HG03135 (cell line): Measurements from ENCODE around the gene FOXP1.

Experiments used
- ATAC-seq: cut with Tn5 transposase; IDR thresholded peaks from one replicate; pipeline ENCODE4 v1.9.1; 2021; ENCODE audit warnings: mild to moderate bottlenecking, moderate library complexity; ENCODE audit not compliant: unreplicated experiment

Gene FOXP1

DNA sequence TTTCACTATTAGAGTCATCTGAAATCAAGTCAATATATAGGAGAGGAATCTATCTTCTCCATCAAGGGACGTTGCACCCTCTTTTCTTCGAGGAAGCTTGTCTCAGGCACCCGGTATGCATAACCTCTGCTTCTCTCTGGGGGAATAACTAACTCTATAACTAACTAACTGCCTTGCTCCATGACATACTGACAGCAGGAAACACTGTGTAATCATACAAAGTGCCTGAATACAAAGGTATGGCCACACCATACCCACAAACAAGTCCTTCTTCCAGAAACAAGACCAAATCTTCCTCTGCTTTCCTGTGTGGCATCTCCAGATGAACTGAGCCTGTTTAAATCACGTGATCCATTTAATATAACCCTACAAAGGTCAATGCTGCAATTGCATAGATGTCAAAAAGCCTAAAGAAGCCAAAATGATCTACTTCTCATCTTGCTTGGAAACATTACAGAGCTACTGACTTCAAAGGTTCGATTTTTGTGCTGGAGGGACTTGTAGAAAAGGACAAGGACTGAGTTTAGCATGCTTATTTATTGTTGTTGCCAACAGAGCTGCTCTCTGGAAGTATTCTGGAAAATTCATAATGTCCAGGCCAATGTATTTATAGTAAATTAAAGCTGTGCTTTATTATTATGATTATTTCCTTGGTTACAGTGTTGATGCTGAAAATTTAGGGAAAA, 380.5 kb downstream of the FOXP1 start:
- no peak for ATAC-seq

DNA sequence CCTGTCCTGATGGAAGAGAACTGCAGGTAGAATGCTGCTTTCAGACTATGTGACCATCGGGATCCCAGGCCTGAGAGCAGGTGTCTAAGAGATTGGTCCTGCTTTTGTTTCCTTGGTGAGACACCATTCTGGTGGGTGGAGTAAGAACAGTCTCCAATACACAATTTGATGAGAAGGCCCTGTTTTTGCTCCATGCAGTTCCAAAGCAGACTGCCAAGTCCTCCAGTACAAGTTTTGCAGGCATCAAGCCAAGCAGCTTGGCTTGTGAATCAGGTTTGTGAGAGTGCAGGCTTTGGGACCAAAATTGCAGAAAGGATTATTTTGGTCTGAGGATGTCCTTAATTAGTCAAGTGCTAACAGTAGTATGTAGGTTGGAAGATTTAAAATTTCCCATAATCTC, 381.6 kb downstream of the FOXP1 start:
- ATAC-seq = no peak

DNA sequence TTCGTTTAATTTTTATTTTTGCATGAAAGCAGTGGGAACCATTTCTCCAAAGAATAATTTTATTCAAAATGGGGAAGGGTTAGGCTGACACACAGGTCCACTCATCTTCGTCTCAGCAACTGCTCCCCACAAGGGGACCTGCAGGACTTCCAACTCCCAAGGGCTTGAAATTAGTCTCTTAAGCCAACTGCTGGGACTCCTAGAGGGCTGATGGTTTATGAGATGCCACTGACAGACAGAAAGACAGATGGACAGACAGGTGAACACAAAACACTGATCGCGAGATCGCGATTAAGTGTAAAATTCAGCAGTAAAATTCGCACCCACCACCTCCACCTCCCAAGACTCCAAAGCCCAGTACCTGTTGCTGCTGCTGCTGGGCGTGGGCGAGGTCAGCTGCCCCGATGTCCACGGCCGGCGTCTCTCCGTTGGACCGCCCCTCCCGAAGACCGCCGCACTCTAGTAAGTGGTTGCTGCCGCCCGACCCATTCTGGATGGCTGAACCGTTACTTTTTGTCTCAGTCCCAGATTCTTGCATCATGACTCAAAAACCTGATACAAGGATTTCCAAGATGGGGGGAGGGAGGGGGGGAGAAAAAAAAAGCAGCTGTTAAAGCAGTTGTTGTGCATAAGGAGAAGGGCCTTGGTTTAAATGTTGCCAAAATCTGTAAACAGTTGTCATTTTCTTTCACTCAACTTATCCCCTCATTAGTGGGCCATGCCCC, 385.5 kb downstream of the FOXP1 start:
- ATAC-seq = no peak

DNA sequence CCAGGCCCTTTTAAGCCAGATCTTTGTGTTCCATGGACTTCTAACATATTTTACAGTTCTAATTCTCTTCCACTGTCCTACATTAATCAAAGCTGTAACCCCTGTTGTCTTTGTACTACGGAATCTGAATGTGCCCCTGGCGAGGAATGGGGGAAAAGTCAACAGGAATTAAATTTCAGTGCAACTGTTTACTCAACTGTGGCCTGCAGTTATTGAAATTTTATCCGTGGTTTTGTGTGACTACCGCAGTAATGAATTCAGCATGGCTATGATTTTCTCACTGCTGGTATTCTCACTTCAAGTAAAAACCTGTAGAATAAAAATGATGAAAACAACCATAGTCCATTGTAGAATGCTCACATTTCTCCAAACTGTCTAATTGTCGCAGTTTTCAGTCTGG, 388.0 kb downstream of the FOXP1 start:
- no peak for ATAC-seq

DNA sequence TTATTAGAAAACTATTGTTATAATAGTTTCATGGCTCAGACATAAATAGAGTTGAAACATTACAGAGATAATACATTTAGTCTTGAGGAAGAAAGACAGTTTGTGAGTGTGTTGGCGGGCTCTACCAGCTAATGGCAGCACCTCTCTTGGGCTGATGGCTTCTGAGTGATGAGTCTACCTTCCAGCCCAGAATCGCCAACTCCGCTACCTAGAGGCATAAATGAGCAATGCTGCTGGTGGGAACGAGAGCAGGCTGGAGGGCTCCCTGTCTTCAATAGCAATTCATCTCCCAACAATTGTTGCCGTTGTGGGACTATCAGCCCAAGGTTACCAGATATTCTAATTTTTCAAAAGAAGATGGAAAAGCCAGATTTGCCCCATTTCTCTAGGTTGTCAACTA, 388.7 kb downstream of the FOXP1 start:
- no peak for ATAC-seq

DNA sequence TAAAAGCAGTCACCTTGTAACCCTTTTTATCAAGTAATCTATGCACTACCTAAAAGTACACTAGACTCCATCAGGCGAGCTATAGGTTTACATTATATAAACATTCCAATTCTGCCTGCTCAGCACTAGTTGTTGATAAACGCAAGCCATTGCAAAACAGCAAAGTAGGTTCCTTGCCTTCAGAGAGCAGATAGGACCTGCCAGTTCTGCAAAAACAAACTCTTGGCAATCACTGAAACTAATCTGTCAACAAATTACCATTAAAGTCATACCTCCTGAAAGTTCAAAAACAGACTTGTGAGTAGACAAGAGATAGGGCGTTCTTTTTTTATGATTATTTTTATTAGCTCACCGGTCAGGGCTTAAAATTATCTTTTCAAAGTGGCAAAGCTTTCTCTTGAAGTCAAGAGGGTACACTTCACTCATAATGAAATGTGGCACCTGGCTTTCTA, 392.5 kb downstream of the FOXP1 start:
- no peak for ATAC-seq

GRCh38 chr3:71189480-71189879, 394.0 kb downstream of the FOXP1 start:
- no peak for ATAC-seq

DNA sequence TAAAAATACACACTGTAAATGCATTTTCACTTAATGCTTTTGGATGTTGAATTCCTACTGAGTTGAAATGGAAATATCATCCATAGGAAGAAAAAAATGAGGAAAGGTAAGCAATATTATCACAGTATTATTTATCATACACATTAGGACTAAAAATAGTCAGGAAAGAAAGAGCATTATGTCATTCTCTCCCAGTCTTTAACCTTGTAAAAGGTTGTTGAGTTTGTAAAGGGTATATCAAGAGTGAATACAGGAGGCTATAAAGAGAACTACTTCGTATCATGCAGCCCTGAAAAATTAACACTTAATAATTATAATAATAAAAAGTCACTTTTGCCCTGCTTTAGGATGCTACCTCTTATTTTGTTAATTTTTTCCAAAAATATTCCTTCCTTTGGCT, 395.8 kb downstream of the FOXP1 start:
- no peak for ATAC-seq

- ATAC-seq = no peak
Observed at GRCh38 chr3:71186801-71187200, 396.7 kb downstream of the FOXP1 start.

DNA sequence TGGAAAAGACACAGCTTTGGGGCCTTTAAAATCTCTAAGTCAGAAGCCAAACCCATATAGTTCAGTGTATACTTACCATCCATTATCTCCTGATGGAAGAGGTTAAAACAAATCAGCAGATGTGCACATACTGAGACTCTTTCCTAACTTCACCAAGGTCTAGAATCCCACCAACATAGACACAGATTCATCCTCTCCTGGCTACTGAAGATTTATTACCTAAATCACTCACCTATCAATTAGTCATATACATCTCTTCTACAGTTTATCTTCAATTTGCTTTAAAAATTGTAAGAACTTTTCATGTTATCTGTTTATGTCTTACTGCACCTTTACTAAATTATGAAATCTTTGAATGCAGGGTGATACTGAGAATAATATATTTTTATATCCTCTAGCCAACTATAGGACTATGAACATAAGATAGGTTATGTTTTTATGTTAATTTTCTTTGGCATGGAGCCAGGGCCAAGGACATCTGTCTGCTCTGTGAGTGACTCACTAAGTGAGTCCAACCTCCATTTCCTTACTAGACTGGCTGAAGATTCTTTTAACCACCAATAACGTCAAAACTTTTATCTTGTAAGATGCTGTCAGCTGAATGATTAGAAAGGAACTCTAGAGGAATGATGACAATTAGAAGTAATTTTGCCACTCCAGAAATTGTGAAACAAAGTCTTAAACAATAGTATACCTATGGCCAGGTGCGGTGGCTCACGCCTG, 397.6 kb downstream of the FOXP1 start:
- ATAC-seq = no peak

- no peak for ATAC-seq
Observed at GRCh38 chr3:71184252-71184651, 399.3 kb downstream of the FOXP1 start.

- ATAC-seq = no peak
Observed at GRCh38 chr3:71183549-71183948, 400.0 kb downstream of the FOXP1 start.

- no peak for ATAC-seq
Observed at GRCh38 chr3:71180524-71180923, 403.0 kb downstream of the FOXP1 start.

DNA sequence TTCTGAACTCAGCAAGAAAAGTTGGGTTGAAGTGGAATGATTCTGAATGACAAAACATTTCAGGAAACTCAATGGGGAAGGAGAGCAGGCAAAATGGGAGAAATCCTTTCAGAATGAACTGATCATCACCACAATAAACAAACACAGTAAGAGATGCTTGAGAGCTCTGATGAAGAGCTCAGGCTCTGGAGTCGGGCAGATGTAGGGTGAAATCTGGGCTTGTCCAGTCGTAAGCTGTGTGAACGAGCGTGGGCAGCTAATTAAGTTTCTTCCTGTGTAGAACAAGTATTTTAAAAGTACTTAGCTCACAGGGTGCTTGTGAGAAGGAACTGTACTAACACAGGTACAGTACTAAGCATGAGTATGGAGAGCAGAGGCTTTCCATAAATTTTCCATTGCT, 406.2 kb downstream of the FOXP1 start:
- no peak for ATAC-seq

- ATAC-seq = no peak
Observed at GRCh38 chr3:71176366-71176765, 407.2 kb downstream of the FOXP1 start.

- no peak for ATAC-seq
Observed at GRCh38 chr3:71175691-71176365, 407.7 kb downstream of the FOXP1 start.

DNA sequence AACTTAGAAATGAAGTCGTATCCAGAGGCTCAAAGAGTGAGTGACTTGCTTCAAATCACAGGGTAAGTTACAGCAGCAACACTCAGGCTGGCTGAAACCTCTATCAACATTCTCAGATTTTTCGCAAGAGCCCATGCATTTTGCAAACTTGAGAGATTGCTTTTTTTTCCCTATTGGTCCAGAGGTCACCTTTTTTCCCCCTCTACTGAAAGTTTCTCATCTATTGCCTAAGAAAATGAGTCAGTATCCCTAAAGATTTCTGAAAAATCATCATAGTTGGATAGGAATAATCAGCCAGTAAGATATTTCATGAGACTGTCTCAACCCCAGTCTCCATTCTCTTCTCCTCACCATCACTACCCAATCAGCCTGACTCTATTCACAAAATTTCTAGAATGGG, 410.6 kb downstream of the FOXP1 start:
- no peak for ATAC-seq

DNA sequence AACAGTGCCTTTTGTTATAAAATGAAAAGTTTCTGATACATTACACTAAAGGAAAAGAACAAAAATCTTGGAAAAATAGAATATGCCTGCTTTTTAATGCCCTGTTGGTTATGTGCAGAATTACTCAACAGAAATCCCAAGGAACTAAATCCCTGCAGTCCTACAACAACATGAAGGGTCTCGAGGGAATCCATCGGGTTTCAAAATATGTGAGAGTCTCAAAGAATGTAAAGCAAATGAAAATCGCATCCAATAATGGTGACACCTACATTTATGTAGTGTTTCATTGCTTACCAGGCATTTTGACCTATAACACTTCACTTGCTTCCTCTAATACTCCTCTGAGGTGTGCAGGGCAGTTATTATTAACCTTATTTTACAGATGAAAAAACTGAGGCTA, 411.3 kb downstream of the FOXP1 start:
- ATAC-seq = no peak

GRCh38 chr3:71171247-71171646, 412.3 kb downstream of the FOXP1 start:
- ATAC-seq = no peak

GRCh38 chr3:71168880-71169411, 414.6 kb downstream of the FOXP1 start:
- no peak for ATAC-seq

DNA sequence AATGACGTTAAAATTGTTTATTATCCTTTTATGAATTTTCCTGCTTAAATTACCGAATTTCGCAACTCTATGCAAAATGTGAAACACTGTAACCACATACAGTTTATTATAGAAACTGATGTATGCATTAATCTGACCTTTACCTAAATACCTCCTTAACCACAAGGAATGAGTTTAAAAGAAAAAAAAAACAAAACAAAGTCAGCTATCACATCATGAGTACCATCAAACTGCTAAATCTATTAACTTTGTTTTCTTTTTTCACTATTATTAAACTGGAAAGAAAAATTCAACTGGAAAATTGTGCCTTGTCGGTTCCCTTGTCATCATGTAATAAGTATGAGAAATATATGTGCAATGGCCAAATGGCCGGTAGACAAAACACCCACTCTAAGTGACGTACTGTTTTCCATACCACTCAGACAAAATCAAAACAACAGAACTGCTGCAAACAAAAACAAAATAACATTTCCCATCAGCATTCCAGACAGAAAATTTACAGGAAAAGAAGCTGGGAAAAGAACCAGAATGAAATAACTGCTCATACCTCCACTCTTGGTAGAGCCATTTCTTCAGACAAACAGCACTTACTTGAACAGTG, 415.3 kb downstream of the FOXP1 start:
- no peak for ATAC-seq
